Activated CD4-positive, CD25-positive, alpha-beta regulatory T cell treated with anti-CD3 and anti-CD28 coated beads, Interleukin-2, amount 50 U/mL, for 16 hours (primary cell): ENCODE measurements around the gene CALHM3.

ENCODE experiments used
- DNase-seq: peaks from one replicate; pipeline ENCODE4 v3.0.0-alpha.2; 2020; ENCODE audit warnings: low read depth, low spot score

The CALHM3 gene

DNA sequence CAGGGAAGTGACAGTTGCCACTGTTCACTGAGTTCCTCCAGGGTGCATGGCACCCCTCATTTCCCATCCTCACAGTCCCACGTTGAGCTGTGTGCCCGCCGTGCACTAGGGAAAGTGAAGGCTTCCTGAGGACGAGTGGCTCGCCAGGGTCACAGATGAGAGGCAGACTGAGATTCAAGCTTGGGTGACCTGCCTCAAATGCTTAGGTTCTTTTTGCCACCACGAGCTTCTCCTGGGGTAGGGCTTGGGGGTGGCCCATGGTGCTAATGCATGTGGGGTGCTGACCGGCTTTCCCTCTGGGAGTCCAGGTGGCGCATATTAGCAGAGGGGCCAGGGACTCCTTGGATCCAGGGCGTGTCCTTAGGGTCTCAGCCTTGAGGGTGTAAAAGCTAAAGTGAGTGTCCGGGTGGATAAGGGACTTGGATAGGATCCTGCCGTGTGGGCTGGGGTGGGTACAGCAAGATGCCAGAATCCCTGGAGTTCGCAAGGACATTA is 28.8 kb downstream of the CALHM3 start:
- DNase-seq: no peak

DNA sequence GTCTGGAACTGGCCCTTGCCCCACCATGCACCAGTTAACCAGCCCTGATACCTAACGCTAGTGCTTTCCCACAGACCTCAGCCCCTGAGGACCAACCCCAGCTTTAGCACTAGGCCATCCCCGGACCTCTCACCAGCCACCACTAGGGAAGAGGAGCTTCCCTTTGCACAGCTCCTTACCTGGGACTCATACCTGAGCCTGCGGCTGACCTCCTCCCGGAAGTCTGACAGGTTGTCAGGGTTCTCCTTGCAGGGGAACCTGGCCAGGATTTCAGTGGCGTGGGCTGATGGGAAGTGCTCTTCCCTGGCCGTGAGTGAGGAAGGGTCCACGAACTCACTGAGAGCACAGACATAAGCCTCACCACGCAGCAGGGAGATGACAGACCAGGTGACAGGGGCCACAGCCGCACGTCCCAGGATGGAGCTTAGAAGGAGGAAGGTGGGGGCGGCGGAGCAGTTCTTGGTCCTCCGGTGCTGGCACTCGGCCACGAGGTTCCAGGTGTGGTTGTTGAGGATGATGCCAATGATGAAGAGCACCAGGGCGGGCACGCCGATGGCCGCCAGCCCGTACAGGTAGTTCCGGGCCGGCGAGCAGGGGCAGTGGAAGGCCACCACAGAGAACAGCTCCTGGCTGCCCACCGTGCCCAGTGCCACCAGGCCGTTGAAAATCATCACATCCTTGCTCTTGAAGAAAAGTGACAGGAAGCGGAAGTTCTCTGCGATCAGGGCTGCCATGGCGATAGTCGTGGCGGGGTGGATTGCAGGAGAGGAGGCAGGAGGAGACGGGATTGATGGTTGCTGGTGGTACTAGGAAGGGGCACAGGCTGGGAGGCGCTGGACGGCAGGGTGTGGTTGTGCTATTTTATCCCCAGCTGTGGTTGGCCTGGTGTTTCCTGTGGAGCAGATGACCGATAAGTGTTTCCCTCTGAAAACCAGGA is 29.6 kb downstream of the CALHM3 start:
- no peak for DNase-seq

DNA sequence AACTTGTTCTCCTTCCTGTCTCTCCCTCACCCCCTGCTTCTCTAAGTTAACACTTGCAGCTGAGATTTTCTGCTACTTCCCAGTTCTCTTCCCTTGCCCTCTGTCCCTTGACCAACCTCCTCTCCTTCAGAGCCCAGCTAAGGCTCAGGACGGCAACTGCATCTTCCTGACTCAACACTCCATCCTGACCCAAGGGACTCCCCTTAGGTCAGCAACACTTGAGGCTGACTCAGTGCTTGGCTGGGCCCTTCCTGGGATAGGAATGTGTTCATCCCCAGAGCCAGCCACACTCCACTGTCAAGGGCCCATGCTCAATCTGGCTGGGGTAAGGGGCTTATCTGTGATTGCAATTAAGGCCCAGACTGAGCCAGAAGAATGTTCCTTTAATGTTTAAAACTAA is 30.3 kb downstream of the CALHM3 start:
- no peak for DNase-seq

DNA sequence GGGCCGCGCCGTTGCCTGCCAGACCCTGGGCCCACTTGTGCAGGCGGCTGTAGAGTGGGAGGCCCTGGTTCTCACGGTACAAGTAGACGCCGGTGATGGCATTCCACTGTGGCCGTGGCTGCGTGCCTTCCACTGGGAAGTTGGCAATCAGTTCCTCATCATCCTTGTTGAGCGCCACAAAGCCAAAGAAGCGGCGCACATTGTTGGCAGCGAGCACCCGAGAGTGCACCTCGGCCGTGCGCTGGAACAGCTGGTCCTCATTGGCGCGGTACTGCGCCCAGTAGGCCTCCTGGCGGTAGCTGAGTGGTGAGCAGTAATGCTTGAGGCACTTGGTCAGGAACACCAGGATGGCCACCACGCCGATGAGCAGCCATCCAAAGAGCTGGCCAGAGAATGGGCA is 31.9 kb downstream of the CALHM3 start:
- DNase-seq: no peak

DNA sequence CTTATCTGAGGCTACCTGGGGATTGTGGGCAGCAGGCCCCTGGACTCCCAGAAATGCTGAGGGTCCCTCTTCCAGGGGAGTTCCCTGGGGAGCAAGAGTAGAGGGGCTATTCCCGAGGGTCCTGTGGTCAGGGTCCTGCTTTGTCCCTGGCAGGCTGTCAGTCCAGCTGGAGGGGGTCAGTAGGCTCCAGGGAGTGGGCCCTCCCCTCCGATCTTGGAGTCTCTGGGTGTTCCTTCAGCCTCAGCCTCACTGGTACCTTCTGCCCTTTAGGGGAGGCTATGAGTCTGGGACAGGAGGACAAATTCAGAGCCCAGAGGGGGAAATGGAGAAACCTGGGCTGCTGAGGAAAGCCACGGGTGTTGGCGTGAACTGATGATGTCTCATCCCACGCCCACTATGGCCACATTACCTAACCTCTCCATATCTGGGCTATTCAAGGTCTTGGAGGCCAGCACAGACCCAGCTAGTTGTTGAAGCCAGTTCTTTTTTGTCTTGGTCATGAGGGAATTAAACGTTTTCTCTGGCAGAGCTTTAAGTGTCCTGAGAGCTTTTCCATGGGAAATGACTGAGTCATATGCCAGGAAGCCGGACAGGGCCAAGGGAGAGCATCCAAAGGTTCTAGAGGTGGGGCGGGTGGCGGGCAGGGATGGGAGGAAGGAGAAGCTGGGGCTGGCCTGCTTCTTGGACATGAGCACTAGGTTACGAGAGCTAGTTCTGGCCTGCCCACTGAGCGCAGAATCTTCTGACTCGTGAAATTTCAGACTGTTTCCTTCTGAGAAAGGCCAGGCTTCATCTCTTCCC is 33.1 kb downstream of the CALHM3 start:
- DNase-seq: no peak

DNA sequence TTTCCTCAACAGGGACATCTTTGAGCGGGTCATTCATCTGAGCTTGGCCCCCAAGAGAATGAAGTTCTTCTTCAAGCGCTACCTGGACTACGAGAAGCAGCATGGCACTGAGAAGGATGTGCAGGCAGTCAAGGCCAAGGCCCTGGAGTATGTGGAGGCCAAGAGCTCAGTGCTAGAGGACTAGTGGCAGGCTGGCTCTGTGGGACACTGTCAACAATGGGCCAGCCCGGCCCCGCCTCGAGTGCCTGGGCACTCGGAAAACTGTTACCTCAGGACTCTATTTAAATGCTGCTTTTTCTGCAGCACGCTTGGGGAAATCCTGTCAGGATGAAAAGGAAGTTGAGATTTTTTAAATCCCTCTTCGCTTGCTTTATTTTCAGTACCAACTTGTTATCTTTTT is 33.7 kb downstream of the CALHM3 start:
- no peak for DNase-seq

DNA sequence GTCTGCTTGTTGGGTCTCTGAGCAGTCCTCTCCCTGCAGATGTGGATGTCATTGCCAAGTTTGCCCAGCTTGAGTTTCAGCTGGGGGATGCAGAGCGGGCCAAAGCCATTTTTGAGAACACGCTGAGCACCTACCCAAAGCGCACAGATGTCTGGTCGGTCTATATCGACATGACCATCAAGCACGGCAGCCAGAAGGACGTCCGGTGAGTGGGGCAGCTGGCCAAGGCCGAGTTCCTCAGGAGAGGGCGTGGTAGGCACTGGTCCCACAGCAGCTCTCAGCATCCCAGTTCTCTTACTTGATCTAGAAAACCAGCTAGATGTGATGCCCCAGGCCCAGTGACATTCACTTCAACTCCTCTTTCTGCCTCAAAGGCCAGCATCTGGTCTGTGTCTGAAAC is 34.6 kb downstream of the CALHM3 start:
- no peak for DNase-seq

DNA sequence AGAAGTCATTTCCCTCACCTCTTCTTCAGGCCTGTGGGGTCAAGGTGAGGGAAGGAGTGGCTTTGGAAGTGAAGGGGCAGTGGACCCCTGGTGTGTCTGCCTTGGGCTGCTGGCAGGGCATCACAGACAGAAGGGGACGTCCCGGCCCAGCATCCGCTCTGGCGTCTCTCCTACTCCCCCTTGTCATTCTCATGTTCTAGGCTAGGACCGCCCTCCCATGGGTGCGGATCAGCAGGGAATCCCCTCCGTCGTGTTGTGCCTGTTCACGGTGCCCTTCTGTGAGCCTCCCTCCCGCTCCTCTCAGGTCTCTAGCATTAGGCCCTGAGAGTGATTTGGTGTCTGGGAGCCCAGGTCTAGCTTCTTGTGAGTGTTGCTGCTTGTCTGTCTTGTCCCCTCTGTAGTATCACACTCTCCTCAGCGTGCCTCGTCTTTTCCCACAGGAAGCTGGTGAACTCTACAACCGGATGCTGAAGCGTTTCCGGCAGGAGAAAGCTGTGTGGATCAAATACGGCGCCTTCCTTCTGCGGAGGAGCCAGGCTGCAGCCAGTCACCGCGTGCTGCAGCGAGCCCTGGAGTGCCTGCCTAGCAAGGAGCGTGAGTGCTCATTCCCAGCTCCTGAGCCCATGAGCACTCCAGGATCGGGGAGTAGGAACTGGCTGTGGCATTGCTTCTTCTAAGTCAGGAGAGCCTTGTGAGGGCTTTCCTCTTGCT is 35.4 kb downstream of the CALHM3 start:
- DNase-seq: no peak

DNA sequence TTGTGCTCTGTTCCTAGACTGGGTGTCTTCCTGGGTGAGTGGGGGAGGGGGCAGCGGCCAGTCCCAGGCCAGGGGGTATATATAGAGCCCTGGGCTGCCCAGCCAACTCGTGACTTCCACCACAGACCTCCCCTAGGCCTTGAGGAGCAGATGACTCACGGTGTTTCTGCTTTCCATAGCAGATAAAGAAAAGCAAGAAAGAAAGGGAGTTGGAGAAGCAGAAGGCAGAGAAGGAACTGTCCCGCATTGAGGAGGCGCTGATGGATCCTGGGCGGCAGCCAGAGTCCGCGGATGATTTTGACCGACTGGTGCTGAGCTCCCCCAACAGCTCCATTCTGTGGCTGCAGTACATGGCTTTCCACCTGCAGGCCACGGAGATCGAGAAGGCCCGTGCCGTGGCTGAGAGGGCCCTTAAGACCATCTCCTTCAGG is 37.0 kb downstream of the CALHM3 start:
- DNase-seq: no peak

DNA sequence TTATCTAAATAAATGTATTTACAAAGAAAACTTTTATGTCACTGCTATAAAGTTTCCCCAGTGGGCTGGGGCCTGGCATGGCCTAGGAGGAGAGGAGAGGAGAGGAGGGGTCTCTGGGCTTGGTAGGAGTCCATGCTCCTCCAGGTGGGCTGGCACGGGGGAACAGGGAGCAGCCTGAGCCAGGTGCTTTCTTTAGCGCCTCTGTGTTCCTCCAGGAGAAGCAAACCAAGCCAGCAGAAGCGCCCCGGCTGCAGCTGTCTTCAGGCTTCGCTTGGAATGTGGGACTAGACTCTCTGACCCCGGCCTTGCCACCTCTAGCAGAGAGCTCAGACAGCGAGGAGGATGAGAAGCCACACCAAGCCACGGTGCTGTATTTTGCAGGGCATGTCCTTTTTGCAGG is 37.4 kb downstream of the CALHM3 start:
- no peak for DNase-seq

DNA sequence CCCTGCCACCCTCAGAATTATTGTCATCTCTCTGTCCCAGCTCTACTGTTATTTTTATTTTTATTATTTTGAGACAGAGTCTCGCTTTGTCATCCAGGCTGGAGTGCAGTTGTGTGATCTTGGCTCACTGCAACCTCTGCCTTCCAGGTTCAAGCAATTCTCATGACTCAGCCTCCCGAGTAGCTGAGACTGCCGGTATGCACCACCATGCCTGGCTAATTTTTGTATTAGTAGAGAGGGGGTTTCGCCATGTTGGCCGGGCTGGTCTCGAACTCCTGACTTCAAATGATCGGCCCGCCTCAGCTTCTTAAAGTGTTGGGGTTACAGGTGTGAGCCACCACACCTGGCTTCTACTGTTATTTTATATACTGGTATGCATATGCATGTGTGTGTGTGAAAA is 37.8 kb downstream of the CALHM3 start:
- DNase-seq: no peak

DNA sequence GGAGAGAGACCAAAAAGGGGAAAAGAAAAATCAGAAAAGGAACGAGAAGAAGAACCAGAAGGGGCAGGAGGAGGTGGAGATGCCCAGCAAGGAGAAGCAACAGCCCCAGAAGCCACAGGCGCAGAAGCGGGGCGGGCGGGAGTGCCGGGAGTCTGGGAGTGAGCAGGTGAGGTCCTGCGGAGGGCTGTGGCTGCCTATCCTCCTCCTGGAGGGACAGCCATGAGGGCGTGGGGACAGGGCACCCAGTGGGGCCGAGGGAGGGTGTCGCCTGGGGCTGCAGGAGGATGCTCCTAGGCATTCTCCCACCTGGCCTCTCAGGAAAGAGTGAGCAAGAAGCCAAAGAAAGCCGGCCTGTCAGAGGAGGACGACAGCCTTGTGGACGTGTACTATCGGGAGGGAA is 38.6 kb downstream of the CALHM3 start:
- no peak for DNase-seq

DNA sequence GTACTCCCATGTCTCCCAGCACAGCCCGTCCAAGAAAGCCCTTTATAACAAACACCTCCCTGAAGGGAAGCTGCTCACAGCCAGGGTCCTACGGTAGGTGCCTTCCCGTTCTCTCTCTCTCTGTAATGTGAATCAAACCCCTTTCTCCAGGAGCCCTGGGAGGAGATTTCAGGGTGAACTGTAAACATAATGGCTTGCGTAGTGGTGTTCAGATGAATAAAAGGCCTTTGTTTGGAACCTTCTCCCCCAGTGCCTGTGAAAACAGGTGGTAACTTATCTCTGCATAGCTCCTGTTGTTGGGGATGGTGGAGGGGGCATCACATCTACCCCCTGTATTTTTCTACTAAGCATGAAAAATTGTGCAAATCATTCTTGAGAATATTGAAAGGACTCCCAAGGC is 39.3 kb downstream of the CALHM3 start:
- DNase-seq: no peak

DNA sequence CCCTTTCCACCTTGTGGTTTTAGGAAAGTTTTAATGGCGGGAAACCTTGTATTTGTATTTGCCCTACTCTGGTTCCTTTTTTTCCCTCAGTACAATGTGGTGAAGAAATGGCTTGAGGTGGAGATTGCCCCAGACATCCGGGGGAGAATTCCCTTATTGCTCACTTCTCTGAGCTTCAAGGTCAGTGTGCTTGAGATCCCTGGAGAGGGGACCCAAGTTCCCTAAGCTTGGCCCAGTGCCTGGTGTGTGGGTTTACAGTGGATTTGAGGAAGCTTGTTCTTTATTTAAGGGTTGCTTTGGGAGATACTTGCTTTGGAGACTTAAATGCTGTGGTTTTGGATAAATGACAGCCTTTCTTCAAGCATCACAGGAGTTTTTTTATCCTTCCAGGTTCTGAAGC is 45.2 kb downstream of the CALHM3 start:
- DNase-seq: no peak

DNA sequence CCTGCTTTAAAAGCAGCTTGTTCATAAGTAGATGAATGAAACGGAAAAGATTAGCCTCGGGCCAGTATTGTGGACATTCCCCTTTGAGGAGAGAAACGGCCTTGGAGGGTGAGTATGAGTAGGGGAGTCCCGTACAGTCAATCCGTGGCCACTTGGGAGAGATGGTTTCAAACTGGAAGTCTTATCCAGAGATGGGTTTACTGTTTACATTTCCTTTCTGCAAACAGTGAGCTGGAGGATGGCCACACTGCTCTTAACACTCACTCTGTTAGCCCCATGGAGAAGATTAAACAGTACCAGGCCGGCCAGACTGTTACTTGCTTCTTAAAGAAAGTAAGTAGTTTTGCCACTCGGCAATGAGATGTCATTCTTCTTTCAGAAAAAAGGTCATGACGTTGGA is 47.1 kb downstream of the CALHM3 start:
- no peak for DNase-seq

DNA sequence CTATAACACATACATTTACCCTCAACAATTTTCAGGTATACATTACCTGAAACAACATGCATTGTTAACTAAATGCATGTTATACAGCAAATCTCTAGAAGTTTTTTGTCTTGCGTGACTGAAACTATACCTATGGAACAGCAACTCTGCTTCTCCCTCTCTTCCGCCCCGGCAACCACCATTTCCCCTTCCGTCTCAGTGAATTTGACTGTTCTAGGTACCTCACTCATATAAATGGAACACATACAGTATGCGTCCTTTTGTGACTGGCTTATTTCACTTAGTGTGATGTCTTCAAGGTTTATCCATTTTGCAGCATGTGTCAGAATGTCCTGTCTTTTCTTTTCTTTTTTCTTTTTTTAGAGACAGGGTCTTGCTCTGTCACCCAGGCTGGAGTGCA is 49.4 kb downstream of the CALHM3 start:
- no peak for DNase-seq

DNA sequence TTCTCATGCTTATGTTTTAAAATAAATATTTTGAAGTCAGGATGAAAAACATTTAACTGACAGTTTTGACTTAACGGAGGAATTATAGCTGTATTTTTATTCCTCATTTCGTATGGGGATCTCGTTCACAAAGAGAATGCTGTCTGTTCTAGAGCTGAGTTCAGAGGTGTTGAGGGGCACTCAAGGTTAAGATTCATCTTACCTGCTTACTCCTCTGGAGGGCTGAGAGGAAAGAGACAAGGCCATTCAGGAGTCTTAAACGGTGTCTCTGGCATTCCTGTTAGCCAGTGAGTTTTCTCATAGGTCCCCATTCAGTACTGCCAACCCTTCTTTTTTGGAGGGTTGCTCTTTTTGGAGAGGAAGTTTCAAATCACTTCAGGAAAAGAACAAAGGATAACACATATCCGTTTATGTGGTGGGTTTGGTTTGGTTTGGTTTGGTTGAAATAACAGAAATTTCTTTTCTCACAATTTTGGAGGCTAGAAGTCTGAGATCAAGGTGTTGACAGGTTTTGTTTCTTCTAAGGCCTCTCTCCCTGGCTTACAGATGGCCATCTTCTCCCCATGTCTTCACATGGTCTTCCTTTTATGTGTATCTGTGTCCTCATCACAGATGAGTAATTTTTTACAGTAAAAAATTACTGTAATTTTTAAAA is 49.9 kb downstream of the CALHM3 start:
- DNase-seq: no peak

DNA sequence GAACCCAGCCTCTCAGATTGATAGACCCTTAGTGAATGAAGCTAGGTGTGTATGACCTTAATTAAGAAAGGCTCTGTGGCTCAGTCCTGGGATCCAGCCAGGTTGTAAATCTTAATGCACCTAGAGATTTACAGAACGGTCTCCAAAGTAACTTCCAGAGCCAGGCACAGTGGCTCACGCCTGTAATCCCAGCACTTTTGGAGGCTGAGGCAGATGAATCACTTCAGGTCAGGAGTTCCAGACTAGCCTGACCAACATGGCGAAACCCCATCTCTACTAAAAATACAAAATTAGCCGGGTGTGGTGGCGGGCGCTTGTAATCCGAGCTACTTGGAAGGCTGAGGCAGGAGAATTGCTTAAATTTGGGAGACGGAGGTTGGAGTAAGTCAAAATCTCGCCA is 51.2 kb downstream of the CALHM3 start:
- no peak for DNase-seq

DNA sequence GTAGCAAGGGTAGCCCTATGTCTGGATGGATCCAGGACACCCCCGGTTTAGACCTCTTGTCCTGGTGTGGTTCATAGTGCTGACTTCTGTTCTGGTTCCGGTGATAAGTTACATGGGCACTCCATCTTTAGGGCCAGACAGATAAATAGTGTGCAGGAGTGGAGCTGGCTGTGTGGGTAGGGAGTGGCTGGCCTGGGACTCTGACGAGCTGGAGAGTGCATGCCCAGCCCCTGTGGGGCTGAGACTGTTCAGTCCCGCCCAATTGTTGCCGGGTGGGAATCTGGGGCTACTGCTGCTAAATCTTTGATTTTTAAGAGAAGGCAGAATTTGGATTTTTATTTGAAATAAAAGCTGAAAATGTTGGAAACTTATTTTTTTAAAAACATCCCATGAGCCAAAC is 55.3 kb downstream of the CALHM3 start:
- DNase-seq: no peak
